ENCODE results near the gene METTL24. TPM values are rescaled to one million over a fixed set of nuclear protein-coding genes. Genes with fewer than 3 reads are reported as not detected.
"Not testable (repeated sequence)": the region's sequence is repeated elsewhere in the genome, so short reads cannot be mapped to it uniquely, and the experiment has no call there.

The METTL24 gene
- total and polyA plus RNA-seq, 2 of the 13 experiments (the other 11 are each of a cell fraction or from before 2014, with no cell fraction given), result not detected

DNA sequence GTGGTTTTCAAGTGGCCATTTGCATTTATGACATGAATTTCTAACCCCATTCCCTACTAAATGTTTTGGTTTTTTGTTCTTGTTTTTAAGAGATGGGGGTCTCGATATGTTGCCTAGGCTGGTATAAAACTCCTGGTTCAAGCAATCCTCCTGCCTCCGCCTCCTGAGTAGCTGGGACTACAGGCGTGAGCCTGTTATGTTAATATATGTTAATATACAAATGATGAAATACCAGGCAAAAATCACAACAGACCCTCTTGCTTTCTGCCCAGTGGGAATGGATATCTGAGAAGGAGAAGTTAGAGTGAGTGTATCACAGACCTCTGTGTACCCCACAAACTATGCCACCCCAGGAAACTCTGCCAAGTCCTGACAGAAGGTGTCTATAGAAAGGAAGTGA is 111.8 kb downstream of the METTL24 start:
- Histone ChIP-seq H3K4me1 (ENCODE audit: insufficient read depth, low read length) (peaks cover 11% of the 10 kb centered on the region), H4K20me1 (ENCODE audit: insufficient read depth, low read length) (no peaks in the 10 kb centered on the region), H3K79me2 (ENCODE audit: insufficient read depth, low read length) (no peaks in the 10 kb centered on the region), H3K4me3 (replicated peaks in 1 of 3; ENCODE audit: insufficient read depth in 1 of 3, low read depth in 2 of 3, low read length in 3 of 3) (no peak overlapping the region), H3K36me3 (replicated peaks in 1 of 2; ENCODE audit: control insufficient read depth in 1 of 2, insufficient read depth in 2 of 2, low read length in 2 of 2) (no peaks in the 10 kb centered on the region), H3K27me3 (ENCODE audit: control insufficient read depth in 1 of 2, insufficient read depth in 2 of 2, low read length in 2 of 2) (no peaks in the 10 kb centered on the region), H3K27ac (ENCODE audit: extremely low read length, insufficient read depth, low read length) (no peak overlapping the region), H3K4me2 (ENCODE audit: low read depth, low read length) (no peak overlapping the region), H2AFZ (ENCODE audit: low read length) (no peak overlapping the region), H3K9ac (ENCODE audit: insufficient read depth, low read depth, low read length) (no peak overlapping the region), H3K9me3 (ENCODE audit: low read length) (no peaks in the 10 kb centered on the region)
- DNase-seq (ENCODE audit: low spot score) (no peak), FAIRE-seq (no peak), ATAC-seq (no peak)
- no peak for TF ChIP-seq ZNF724P (CRISPR knock-in tag; IDR thresholded peaks at IDR 0.05; ENCODE audit: borderline replicate concordance)
- no peak for TF ChIP-seq KDM1A (CRISPR knock-in tag; IDR thresholded peaks at IDR 0.05)
- TF ChIP-seq, protein P1, sequence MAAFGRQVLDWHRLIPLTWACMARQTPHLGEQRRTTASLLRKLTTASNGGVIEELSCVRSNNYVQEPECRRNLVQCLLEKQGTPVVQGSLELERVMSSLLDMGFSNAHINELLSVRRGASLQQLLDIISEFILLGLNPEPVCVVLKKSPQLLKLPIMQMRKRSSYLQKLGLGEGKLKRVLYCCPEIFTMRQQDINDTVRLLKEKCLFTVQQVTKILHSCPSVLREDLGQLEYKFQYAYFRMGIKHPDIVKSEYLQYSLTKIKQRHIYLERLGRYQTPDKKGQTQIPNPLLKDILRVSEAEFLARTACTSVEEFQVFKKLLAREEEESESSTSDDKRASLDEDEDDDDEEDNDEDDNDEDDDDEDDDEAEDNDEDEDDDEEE (CRISPR knock-in tag; IDR thresholded peaks at IDR 0.05), result no peak
- TF ChIP-seq, protein P2, sequence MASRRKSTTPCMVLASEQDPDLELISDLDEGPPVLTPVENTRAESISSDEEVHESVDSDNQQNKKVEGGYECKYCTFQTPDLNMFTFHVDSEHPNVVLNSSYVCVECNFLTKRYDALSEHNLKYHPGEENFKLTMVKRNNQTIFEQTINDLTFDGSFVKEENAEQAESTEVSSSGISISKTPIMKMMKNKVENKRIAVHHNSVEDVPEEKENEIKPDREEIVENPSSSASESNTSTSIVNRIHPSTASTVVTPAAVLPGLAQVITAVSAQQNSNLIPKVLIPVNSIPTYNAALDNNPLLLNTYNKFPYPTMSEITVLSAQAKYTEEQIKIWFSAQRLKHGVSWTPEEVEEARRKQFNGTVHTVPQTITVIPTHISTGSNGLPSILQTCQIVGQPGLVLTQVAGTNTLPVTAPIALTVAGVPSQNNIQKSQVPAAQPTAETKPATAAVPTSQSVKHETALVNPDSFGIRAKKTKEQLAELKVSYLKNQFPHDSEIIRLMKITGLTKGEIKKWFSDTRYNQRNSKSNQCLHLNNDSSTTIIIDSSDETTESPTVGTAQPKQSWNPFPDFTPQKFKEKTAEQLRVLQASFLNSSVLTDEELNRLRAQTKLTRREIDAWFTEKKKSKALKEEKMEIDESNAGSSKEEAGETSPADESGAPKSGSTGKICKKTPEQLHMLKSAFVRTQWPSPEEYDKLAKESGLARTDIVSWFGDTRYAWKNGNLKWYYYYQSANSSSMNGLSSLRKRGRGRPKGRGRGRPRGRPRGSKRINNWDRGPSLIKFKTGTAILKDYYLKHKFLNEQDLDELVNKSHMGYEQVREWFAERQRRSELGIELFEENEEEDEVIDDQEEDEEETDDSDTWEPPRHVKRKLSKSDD (CRISPR knock-in tag; IDR thresholded peaks at IDR 0.05; ENCODE audit: low read depth), result no peak
- TF ChIP-seq ZNF619 (CRISPR knock-in tag; IDR thresholded peaks at IDR 0.05), result no peak
- TF ChIP-seq, protein P3, sequence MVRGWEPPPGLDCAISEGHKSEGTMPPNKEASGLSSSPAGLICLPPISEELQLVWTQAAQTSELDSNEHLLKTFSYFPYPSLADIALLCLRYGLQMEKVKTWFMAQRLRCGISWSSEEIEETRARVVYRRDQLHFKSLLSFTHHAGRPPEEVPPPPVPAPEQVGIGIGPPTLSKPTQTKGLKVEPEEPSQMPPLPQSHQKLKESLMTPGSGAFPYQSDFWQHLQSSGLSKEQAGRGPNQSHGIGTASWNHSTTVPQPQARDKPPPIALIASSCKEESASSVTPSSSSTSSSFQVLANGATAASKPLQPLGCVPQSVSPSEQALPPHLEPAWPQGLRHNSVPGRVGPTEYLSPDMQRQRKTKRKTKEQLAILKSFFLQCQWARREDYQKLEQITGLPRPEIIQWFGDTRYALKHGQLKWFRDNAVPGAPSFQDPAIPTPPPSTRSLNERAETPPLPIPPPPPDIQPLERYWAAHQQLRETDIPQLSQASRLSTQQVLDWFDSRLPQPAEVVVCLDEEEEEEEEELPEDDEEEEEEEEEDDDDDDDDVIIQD (CRISPR knock-in tag; IDR thresholded peaks at IDR 0.05; ENCODE audit: low read depth), result no peak
- TF ChIP-seq SMAD3 (CRISPR knock-in tag; IDR thresholded peaks at IDR 0.05), result no peak
- TF ChIP-seq CAMTA2 (CRISPR knock-in tag; IDR thresholded peaks at IDR 0.05; ENCODE audit: borderline replicate concordance), result no peak
- TF ChIP-seq, protein P4, sequence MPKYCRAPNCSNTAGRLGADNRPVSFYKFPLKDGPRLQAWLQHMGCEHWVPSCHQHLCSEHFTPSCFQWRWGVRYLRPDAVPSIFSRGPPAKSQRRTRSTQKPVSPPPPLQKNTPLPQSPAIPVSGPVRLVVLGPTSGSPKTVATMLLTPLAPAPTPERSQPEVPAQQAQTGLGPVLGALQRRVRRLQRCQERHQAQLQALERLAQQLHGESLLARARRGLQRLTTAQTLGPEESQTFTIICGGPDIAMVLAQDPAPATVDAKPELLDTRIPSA (CRISPR knock-in tag; IDR thresholded peaks at IDR 0.05; ENCODE audit: borderline replicate concordance), result no peak
- POLR2A ChIA-PET, result no interaction called here
- no TSS peak for BruUV-seq (replicated peaks)
- CTCF ChIA-PET (ENCODE audit: low intra/inter-chr PET ratio, low total read pairs), result no interaction called here
- 60% methylated on average over 3 of the region's 3 CpGs for WGBS (ENCODE audit: low lambda C conversion rate)
- in situ Hi-C loops (cut with HindIII; ENCODE audit: extremely low pct_ligation_motif_present, low pct_unique_long_range_greater_than_20kb) (no loop called here), intact Hi-C loops (cut with micrococcal nuclease; ENCODE audit: unreplicated experiment) (no loop called here)

DNA sequence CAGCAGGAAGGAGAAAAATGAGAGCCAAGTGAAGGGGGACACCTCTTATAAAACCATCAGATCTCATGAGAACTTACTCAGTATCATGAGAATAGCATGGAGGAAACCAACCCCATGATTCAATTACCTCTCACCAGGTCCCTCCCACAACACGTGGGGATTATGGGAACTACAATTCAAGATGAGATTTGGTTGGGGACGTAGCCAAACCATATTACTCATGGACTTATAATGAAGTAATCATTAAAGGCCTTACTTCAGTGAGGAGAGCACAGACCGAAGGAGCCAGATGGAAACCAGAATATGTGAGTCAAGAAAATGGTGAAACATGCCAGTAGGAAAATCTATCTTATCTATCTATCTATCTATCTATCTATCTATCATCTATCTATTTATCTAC is 113.5 kb downstream of the METTL24 start:
- H3K27ac ChIP-seq (ENCODE audit: extremely low read length, insufficient read depth, low read length); H3K79me2 ChIP-seq (ENCODE audit: insufficient read depth, low read length); H4K20me1 ChIP-seq (ENCODE audit: insufficient read depth, low read length); H3K4me3 ChIP-seq (replicated peaks in 1 of 3; ENCODE audit: insufficient read depth in 1 of 3, low read depth in 2 of 3, low read length in 3 of 3); BruUV-seq (replicated peaks); FAIRE-seq; H3K36me3 ChIP-seq (replicated peaks in 1 of 2; ENCODE audit: control insufficient read depth in 1 of 2, insufficient read depth in 2 of 2, low read length in 2 of 2); intact Hi-C loops (cut with micrococcal nuclease; ENCODE audit: unreplicated experiment); H3K4me2 ChIP-seq (ENCODE audit: low read depth, low read length); H2AFZ ChIP-seq (ENCODE audit: low read length); POLR2A ChIA-PET; H3K9me3 ChIP-seq (ENCODE audit: low read length); H3K27me3 ChIP-seq (ENCODE audit: control insufficient read depth in 1 of 2, insufficient read depth in 2 of 2, low read length in 2 of 2); H3K9ac ChIP-seq (ENCODE audit: insufficient read depth, low read depth, low read length); CTCF ChIA-PET (ENCODE audit: low intra/inter-chr PET ratio, low total read pairs); DNase-seq (ENCODE audit: low spot score); in situ Hi-C loops (cut with HindIII; ENCODE audit: extremely low pct_ligation_motif_present, low pct_unique_long_range_greater_than_20kb); ATAC-seq: not testable (repeated sequence)
- 77% methylated on average over 3 of the region's 3 CpGs for WGBS (ENCODE audit: low lambda C conversion rate)
- peaks cover 11% of the 10 kb centered on the region for H3K4me1 ChIP-seq (ENCODE audit: insufficient read depth, low read length)

Measured in HepG2 (cell line).